ENCODE measurements around the gene LDLRAD4.

LDLRAD4 gene

GRCh38 chr18:13525381-13526029, 306.9 kb downstream of the LDLRAD4 start:
- no peak overlapping the region for H3K4me3 ChIP-seq (ENCODE audit: low read depth, low read length)
- TF ChIP-seq, protein P1, sequence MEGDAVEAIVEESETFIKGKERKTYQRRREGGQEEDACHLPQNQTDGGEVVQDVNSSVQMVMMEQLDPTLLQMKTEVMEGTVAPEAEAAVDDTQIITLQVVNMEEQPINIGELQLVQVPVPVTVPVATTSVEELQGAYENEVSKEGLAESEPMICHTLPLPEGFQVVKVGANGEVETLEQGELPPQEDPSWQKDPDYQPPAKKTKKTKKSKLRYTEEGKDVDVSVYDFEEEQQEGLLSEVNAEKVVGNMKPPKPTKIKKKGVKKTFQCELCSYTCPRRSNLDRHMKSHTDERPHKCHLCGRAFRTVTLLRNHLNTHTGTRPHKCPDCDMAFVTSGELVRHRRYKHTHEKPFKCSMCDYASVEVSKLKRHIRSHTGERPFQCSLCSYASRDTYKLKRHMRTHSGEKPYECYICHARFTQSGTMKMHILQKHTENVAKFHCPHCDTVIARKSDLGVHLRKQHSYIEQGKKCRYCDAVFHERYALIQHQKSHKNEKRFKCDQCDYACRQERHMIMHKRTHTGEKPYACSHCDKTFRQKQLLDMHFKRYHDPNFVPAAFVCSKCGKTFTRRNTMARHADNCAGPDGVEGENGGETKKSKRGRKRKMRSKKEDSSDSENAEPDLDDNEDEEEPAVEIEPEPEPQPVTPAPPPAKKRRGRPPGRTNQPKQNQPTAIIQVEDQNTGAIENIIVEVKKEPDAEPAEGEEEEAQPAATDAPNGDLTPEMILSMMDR (IDR thresholded peaks at IDR 0.05; ENCODE audit: low read depth, low read length): no peak

DNA sequence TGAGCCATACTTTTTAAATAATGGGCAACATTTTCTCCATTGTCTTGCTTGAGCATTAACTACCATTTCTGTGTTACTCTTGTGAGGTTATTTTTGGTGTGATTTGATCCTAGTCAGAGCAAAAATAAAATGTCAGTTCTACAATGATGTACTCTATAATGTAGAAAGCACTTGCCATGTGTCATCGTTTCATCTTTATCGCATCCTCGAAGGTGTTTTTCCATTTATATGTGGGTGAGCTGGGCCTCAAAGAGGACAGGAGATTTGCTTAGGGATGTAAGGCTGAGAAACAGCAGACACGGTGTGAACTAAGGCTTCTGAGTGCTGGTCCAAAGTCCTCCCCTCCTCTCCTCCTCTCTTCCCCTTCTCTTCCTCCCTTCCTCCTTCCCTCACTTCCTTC, 308.0 kb downstream of the LDLRAD4 start:
- TF ChIP-seq, protein P1 (IDR thresholded peaks at IDR 0.05; ENCODE audit: low read depth, low read length): no peak
- no peak overlapping the region for H3K4me3 ChIP-seq (ENCODE audit: low read depth, low read length)

DNA sequence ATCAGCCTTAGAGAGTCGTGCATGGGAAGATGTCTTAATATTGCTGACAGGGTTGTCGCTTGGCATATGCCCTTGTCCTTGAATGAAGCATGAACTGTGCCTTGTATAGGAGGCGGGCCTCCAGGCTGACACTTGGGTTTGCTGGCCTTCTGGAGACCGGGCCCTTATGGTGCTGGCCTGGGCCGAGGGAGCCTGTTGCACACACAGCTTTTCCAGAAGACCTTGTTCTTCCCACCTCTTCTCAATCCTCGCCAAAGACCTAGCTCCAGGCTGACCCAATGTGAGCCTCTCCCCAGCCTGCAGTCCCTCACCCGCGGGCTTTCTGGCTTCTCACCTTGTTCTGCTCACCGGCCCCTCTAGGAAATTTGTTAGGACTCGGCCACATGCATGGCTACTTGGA, 308.7 kb downstream of the LDLRAD4 start:
- H3K4me3 ChIP-seq (ENCODE audit: low read depth, low read length): no peak overlapping the region
- TF ChIP-seq, protein P1 (IDR thresholded peaks at IDR 0.05; ENCODE audit: low read depth, low read length): no peak

DNA sequence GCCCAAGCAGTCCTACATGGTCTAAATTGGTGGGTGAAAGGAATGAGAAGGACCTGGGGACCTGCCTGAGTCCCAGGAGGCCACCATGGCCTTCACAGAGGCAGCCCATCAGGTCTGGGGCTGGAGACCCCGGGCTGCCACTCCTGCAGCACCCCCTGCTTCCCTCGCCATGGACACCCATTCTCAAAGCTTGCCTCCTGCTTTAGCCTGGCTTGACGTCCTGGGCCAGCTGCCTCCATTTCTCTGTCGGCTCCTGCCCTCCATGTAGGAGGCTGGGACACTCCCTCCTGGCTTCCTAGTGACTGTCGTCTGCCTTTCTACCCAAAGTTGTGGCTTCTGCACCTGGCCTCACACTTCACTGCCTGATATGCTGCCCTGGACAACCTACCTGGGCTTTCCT, 309.2 kb downstream of the LDLRAD4 start:
- TF ChIP-seq, protein P1 (IDR thresholded peaks at IDR 0.05; ENCODE audit: low read depth, low read length): no peak
- no peak overlapping the region for H3K4me3 ChIP-seq (ENCODE audit: low read depth, low read length)

GRCh38 chr18:13528739-13529392, 310.3 kb downstream of the LDLRAD4 start:
- TF ChIP-seq, protein P1 (IDR thresholded peaks at IDR 0.05; ENCODE audit: low read depth, low read length): no peak
- no peak overlapping the region for H3K4me3 ChIP-seq (ENCODE audit: low read depth, low read length)

DNA sequence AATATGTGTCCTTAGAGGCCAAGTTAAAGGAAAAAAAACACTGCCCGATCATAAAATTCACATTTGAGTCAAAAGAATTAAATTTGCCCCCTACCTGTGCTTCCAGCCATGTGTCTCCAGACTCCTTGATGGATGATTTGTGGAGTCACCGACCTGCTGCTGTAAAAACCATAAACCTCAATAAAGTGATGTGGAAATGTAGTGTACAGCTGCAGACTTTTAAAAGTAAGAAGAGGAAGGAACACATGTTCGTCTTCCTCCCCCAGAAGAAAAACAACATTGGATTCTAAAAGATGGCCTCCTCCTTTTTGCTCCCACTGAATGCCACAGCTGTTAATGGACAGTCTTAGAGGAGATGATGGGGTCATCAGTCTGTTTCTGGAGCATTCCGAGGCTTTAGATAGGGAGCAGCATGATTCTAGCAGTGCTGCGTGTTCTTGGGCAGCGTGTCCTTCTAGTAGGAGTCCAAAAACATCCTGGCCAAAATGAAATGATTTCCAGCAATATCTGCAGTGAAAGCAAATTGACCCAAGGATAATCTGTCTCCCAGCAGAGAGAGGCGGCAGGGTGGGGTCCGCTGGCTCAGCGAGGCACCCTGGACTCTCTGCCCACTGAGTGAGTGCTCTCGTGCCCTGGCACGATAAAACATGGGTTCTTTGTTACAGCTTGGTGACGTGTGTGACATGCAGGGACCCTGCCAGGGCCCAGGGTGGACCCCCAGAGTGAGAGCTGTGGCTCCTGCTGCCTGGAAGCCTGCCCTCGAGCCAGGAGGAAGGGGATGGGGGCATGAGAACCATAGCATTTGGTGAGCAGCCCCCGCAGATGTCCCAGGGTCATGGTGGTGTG, 311.7 kb downstream of the LDLRAD4 start:
- TF ChIP-seq, protein P1 (IDR thresholded peaks at IDR 0.05; ENCODE audit: low read depth, low read length): no peak

More for the DNA sequence above, 311.7 kb downstream of the LDLRAD4 start:
- no peak overlapping the region for H3K4me3 ChIP-seq (ENCODE audit: low read depth, low read length)
